C4-2B (cell line): ENCODE results near the gene OR7C2.

Experiments used
- H3K27ac ChIP-seq: fragments of 450-650 bp; 2 replicates; pipeline ENCODE4 v1.5.1; 2017
- CTCF ChIP-seq: fragments of 450-650 bp; conservative IDR thresholded peaks from 2 replicates; pipeline ENCODE4 v1.5.1; 2017; ENCODE audit warnings: mild to moderate bottlenecking
- ZFX ChIP-seq: fragments of 450-650 bp; IDR thresholded peaks from 2 replicates; pipeline ENCODE4 v1.6.1; 2017

The OR7C2 gene

GRCh38 chr19:14978161-14978776 lies 37.0 kb downstream of the OR7C2 start:
- TF ChIP-seq ZFX (no peak), CTCF (no peak)
- no peak overlapping the region for H3K27ac ChIP-seq

- no peak for TF ChIP-seq CTCF
- no peak for TF ChIP-seq ZFX
- H3K27ac ChIP-seq, result no peak within 1 kb of the TSS
Measured at GRCh38 chr19:14979476-14980255, 38.4 kb downstream of the OR7C2 start, which contains the start of gene SLC1A6. Gene SLC1A6, minus strand, starts transcription at chr19:14979864. Its CDS starts 6,954 bp downstream, at chr19:14972910.

DNA sequence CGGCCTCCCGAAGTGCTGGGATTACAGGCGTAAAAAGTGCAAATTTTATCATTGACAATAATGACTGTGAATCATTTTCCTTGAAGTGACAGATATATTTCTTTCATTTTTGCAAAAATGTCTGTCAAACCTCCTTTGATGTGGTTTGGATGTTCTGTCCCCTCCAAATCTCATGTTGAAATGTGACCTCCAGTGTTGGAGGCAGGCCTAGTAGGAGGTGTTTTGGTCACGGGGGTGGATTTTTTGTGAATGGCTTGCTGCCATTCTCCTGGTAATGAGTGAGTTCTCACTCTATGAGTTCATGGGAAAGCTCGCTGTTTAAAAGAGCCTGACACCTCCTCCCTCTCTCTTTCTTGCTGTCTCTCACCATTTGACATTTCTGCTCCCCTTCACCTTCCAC lies 43.8 kb downstream of the OR7C2 start:
- no peak for TF ChIP-seq CTCF
- TF ChIP-seq ZFX, result no peak
- no peak overlapping the region for H3K27ac ChIP-seq
